HepG2 (cell line): ENCODE data around the gene CHST1. TPM values are rescaled to one million over a fixed set of nuclear protein-coding genes. Genes with fewer than 3 reads are reported as not detected.

Source experiments
- ATAC-seq: fragments of 200-7000 bp; cut with Tn5 transposase; 3 replicates; pipeline ENCODE4 v1.9.1; 2020; ENCODE audit warnings: mild to moderate bottlenecking, moderate library complexity
- BruUV-seq: library from RNA; stranded (reverse); fragments of 400-500 nt; replicated peaks from 2 replicates; lab custom pipeline; 2021; lab: Mats Ljungman, UMichigan
- CTCF ChIA-PET: fragments of 300-600 bp; formaldehyde crosslinking; extraction: SDS; loops from one replicate; lab custom pipeline; 2021; ENCODE audit warnings: low total read pairs, inconsistent platforms, low intra/inter-chr PET ratio; lab: Yijun Ruan, JAX
- POLR2A ChIA-PET: fragments of 350-600 bp; sonication (Branson Sonifier 250); formaldehyde crosslinking; loops from one replicate; lab custom pipeline; 2020; ENCODE audit warnings: antibody characterized with exemption, inconsistent platforms; lab: Yijun Ruan, JAX
- DNase-seq: peaks from one replicate; pipeline ENCODE4 v3.0.0-alpha.2; 2015; ENCODE audit warnings: low spot score
- FAIRE-seq: peaks from 3 replicates; lab custom pipeline; 2011; peaks lifted over from hg19 to GRCh38; lab: Jason Lieb, UNC
- H2AFZ ChIP-seq: one replicate; pipeline ENCODE4 v1.6.1; 2011; ENCODE audit warnings: low read length, inconsistent platforms
- H3K27ac ChIP-seq: fragments of 300-600 bp; 3 replicates; pipeline ENCODE4 v1.8.0; 2011; ENCODE audit warnings: mixed run types, mild to moderate bottlenecking, mixed read lengths, low read length, inconsistent platforms; ENCODE audit not compliant: insufficient read depth; ENCODE audit errors: extremely low read length
- H3K27me3 ChIP-seq, 2 experiments: fragments of 200-600 bp in 1 of 2; 2 replicates in 1 of 2; 3 replicates in 1 of 2; pipeline versions ENCODE4 v1.6.0 to v1.8.0; 2011; ENCODE audit warnings: low read length in 2 of 2, mild to moderate bottlenecking in 2 of 2, moderate library complexity in 2 of 2, inconsistent platforms in 1 of 2; ENCODE audit not compliant: insufficient read depth in 2 of 2, control insufficient read depth in 1 of 2
- H3K36me3 ChIP-seq, 2 experiments: fragments of 200-600 bp in 1 of 2; replicated peaks in 1 of 2; 2 replicates in 1 of 2; 3 replicates in 1 of 2; pipeline versions ENCODE4 v1.5.1 to v1.8.0; 2011; ENCODE audit warnings: low read length in 2 of 2, inconsistent platforms in 1 of 2; ENCODE audit not compliant: insufficient read depth in 2 of 2, control insufficient read depth in 1 of 2
- H3K4me1 ChIP-seq: 2 replicates; pipeline ENCODE4 v1.5.1; 2012; ENCODE audit warnings: low read length, inconsistent platforms; ENCODE audit not compliant: insufficient read depth
- H3K4me2 ChIP-seq: 2 replicates; pipeline ENCODE4 v1.6.0; 2011; ENCODE audit warnings: low read depth, low read length, inconsistent platforms
- H3K4me3 ChIP-seq, 3 experiments: fragments of 200-600 bp in 1 of 3; sonication (generic), shearing (Covaris generic) in 1 of 3; replicated peaks in 1 of 3; 2 replicates each; pipeline ENCODE4 v1.5.1; 2011 to 2016; ENCODE audit warnings: low read length in 3 of 3, inconsistent platforms in 2 of 3, low read depth in 2 of 3, mild to moderate bottlenecking in 2 of 3, control low read depth in 1 of 3, mixed read lengths in 1 of 3; ENCODE audit not compliant: insufficient read depth in 1 of 3
- H3K79me2 ChIP-seq: one replicate; pipeline ENCODE4 v1.6.1; 2011; ENCODE audit warnings: low read length, inconsistent platforms; ENCODE audit not compliant: insufficient read depth
- H3K9ac ChIP-seq: 2 replicates; pipeline ENCODE4 v1.6.0; 2011; ENCODE audit warnings: mild to moderate bottlenecking, low read depth, low read length, inconsistent platforms; ENCODE audit not compliant: insufficient read depth
- H3K9me3 ChIP-seq: 2 replicates; pipeline ENCODE4 v1.5.1; 2012; ENCODE audit warnings: mild to moderate bottlenecking, low read length
- H4K20me1 ChIP-seq: 2 replicates; pipeline ENCODE4 v1.6.0; 2011; ENCODE audit warnings: inconsistent platforms, mild to moderate bottlenecking, low read length, moderate library complexity; ENCODE audit not compliant: insufficient read depth
- AKAP8 ChIP-seq: sonication (generic); formaldehyde crosslinking; IDR thresholded peaks from 2 replicates; pipeline ENCODE4 v1.5.1; 2020; ENCODE audit warnings: mild to moderate bottlenecking, missing genetic modification reagents
- CENPX ChIP-seq: sonication (generic); formaldehyde crosslinking; IDR thresholded peaks from 2 replicates; pipeline ENCODE4 v1.9.0; 2021; ENCODE audit warnings: mild to moderate bottlenecking, missing genetic modification reagents, moderate library complexity
- CSRNP1 ChIP-seq: sonication (generic); formaldehyde crosslinking; IDR thresholded peaks from 2 replicates; pipeline ENCODE4 v1.8.1; 2023; ENCODE audit warnings: mild to moderate bottlenecking, missing genetic modification reagents
- KLF12 ChIP-seq: sonication (generic); formaldehyde crosslinking; IDR thresholded peaks from 2 replicates; pipeline ENCODE4 v1.4.0; 2020; ENCODE audit warnings: missing genetic modification reagents, borderline replicate concordance
- PHF20 ChIP-seq: sonication (generic); formaldehyde crosslinking; IDR thresholded peaks from 2 replicates; pipeline ENCODE4 v1.5.0; 2020; ENCODE audit warnings: mild to moderate bottlenecking, missing genetic modification reagents
- TBX2 ChIP-seq: sonication (generic); formaldehyde crosslinking; IDR thresholded peaks from 2 replicates; pipeline ENCODE4 v1.5.0; 2020; ENCODE audit warnings: missing genetic modification reagents, mild to moderate bottlenecking, borderline replicate concordance
- TERF1 ChIP-seq: sonication (generic); formaldehyde crosslinking; IDR thresholded peaks from 2 replicates; pipeline ENCODE4 v1.8.0; 2022; ENCODE audit warnings: mild to moderate bottlenecking, missing genetic modification reagents, moderate library complexity
- YEATS4 ChIP-seq: sonication (generic); formaldehyde crosslinking; IDR thresholded peaks from 2 replicates; pipeline ENCODE4 v1.4.0; 2020; ENCODE audit warnings: missing genetic modification reagents, borderline replicate concordance
- ZNF10 ChIP-seq: sonication (generic); formaldehyde crosslinking; IDR thresholded peaks from 2 replicates; pipeline ENCODE4 v1.4.0; 2020; ENCODE audit warnings: mild to moderate bottlenecking, low read depth, missing genetic modification reagents, borderline replicate concordance
- ZNF746 ChIP-seq: sonication (generic); formaldehyde crosslinking; IDR thresholded peaks from 2 replicates; pipeline ENCODE4 v1.8.0; 2022; ENCODE audit warnings: mild to moderate bottlenecking, missing genetic modification reagents
- ZNF781 ChIP-seq: sonication (generic); formaldehyde crosslinking; IDR thresholded peaks from 2 replicates; pipeline ENCODE4 v1.5.1; 2020; ENCODE audit warnings: borderline replicate concordance, mild to moderate bottlenecking, missing genetic modification reagents; ENCODE audit errors: not compliant biosample characterization
- WGBS: methylation state at CpG from one replicate; pipeline ENCODE4 v1.1.6; 2017; ENCODE audit warnings: low lambda C conversion rate; 5-methylcytosine and 5-hydroxymethylcytosine counted together
- in situ Hi-C: cut with HindIII; loops from 2 replicates; pipeline ENCODE4 v1.10.0; 2017; ENCODE audit warnings: low pct_unique_long_range_greater_than_20kb; ENCODE audit not compliant: extremely low pct_ligation_motif_present
- intact Hi-C: fragments of 100-400 bp; cut with micrococcal nuclease; formaldehyde crosslinking; loops from one replicate; pipeline ENCODE4 v1.10.0; 2022; ENCODE audit not compliant: unreplicated experiment
- polyA plus RNA-seq, 8 experiments: library from polyadenylated mRNA; depleted of rRNA in 3 of 8; stranded (reverse) in 7 of 8; unstranded in 1 of 8; fragments of >200 nt; fragmentation: Illumina TruSeq in 4 of 8; extraction: Trizol in 4 of 8; gene quantifications; 2 replicates each; pipeline versions ENCODE4 v1.2.1 to v1.2.3, GENCODE V29; 2011 to 2016; ENCODE audit warnings: low read depth in 4 of 8, missing spikeins in 1 of 8, mixed read lengths in 1 of 8; ENCODE audit not compliant: insufficient read depth in 1 of 8
- total RNA-seq, 5 experiments: library from RNA; depleted of rRNA; stranded (reverse); fragments of >200 nt; fragmentation: Illumina TruSeq; extraction: Trizol; gene quantifications; 2 replicates each; pipeline ENCODE4 v1.2.3, GENCODE V29; 2016; ENCODE audit warnings: low read depth in 1 of 5

CHST1 gene
- total and polyA plus RNA-seq, 2 of the 13 experiments (the other 11 are each of a cell fraction or from before 2014, with no cell fraction given) = not detected

GRCh38 chr11:45654231-45655011 is 11.0 kb downstream of the CHST1 start:
- no peak overlapping the region for H3K27ac ChIP-seq
- no peaks in the 10 kb centered on the region for H3K36me3 ChIP-seq
- ChIA-PET CTCF (interaction anchor here (1.6 to 1.7 kb wide), 2 partner anchors 248 to 283 kb away, joined by 5 to 19 read pairs; no protein-coding TSS in a partner anchor), POLR2A (no interaction called here)
- ATAC-seq (no peak), DNase-seq (no peak), FAIRE-seq (no peak)
- in situ Hi-C loops (loop anchor here (5.0 kb wide), 1 partner anchor 282 kb away; no protein-coding TSS in a partner anchor), intact Hi-C loops (loop anchor here (1.0 kb wide), 1 partner anchor 283 kb away; no protein-coding TSS in a partner anchor)
- H3K9ac ChIP-seq = no peak overlapping the region
- no peak overlapping the region for H3K4me3 ChIP-seq
- H3K27me3 ChIP-seq = peaks cover 7 to 51% of the 10 kb centered on the region in 2 experiments; a peak in 4 of 5 replicates
- H3K4me2 ChIP-seq = no peak overlapping the region
- H3K4me1 ChIP-seq = no peaks in the 10 kb centered on the region
- no peaks in the 10 kb centered on the region for H3K79me2 ChIP-seq
- BruUV-seq = no TSS peak
- TF ChIP-seq ZNF746 (CRISPR knock-in tag) (no peak), PHF20 (CRISPR knock-in tag) (no peak), AKAP8 (CRISPR knock-in tag) (no peak), CSRNP1 (CRISPR knock-in tag) (no peak), ZNF10 (CRISPR knock-in tag) (no peak), KLF12 (CRISPR knock-in tag) (no peak), YEATS4 (no peak), TBX2 (CRISPR knock-in tag) (no peak), CENPX (CRISPR knock-in tag) (no peak), ZNF781 (no peak), TERF1 (CRISPR knock-in tag) (no peak)
- no peaks in the 10 kb centered on the region for H3K9me3 ChIP-seq
- H4K20me1 ChIP-seq = no peaks in the 10 kb centered on the region
- no peak overlapping the region for H2AFZ ChIP-seq
- 1% methylated on average over 7 of the region's 8 CpGs for WGBS
